Thyroid gland (tissue), 4 donors: ENCODE measurements around the gene SAMD4A.

ENCODE experiments used
- POLR2A ChIP-seq, 2 donors: fragments of 450-650 bp; IDR thresholded peaks; one replicate each; pipeline ENCODE4 v1.6.1; 2017; ENCODE audit warnings: antibody characterized with exemption in 2 of 2, mild to moderate bottlenecking in 2 of 2, moderate library complexity in 1 of 2
- TF ChIP-seq, protein P1 (sequence below), 6 experiments: fragments of 200-600 bp in 3 of 6; fragments of 450-650 bp in 3 of 6; sonication (generic) in 3 of 6; IDR thresholded peaks; one replicate each; pipeline ENCODE4 v1.5.1; 2016 to 2019; ENCODE audit warnings: antibody characterized with exemption in 6 of 6, mild to moderate bottlenecking in 2 of 6, inconsistent platforms in 1 of 6, moderate library complexity in 1 of 6

- TF ChIP-seq, protein P1, sequence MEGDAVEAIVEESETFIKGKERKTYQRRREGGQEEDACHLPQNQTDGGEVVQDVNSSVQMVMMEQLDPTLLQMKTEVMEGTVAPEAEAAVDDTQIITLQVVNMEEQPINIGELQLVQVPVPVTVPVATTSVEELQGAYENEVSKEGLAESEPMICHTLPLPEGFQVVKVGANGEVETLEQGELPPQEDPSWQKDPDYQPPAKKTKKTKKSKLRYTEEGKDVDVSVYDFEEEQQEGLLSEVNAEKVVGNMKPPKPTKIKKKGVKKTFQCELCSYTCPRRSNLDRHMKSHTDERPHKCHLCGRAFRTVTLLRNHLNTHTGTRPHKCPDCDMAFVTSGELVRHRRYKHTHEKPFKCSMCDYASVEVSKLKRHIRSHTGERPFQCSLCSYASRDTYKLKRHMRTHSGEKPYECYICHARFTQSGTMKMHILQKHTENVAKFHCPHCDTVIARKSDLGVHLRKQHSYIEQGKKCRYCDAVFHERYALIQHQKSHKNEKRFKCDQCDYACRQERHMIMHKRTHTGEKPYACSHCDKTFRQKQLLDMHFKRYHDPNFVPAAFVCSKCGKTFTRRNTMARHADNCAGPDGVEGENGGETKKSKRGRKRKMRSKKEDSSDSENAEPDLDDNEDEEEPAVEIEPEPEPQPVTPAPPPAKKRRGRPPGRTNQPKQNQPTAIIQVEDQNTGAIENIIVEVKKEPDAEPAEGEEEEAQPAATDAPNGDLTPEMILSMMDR (IDR thresholded peaks at IDR 0.05): no peak
- no peak for TF ChIP-seq POLR2A (IDR thresholded peaks at IDR 0.05)
These were observed 182.8 kb downstream of the SAMD4A start for GRCh38 chr14:54749727-54750126.
